DOHH2 (cell line): ENCODE measurements around the gene RIMOC1.

ENCODE experiments used
- EZH2phosphoT487 ChIP-seq: fragments of 200-600 bp; sonication (generic); IDR thresholded peaks from 2 replicates; pipeline ENCODE4 v1.6.1; 2017; ENCODE audit warnings: borderline replicate concordance, mild to moderate bottlenecking, antibody characterized with exemption, low read length, moderate library complexity, mixed read lengths
- TF ChIP-seq, protein P1 (sequence below): fragments of 200-600 bp; sonication (generic); IDR thresholded peaks from one replicate; pipeline ENCODE4 v1.5.1; 2014; ENCODE audit warnings: antibody characterized with exemption, mild to moderate bottlenecking, low read depth, low read length; ENCODE audit not compliant: poor library complexity, severe bottlenecking

DNA sequence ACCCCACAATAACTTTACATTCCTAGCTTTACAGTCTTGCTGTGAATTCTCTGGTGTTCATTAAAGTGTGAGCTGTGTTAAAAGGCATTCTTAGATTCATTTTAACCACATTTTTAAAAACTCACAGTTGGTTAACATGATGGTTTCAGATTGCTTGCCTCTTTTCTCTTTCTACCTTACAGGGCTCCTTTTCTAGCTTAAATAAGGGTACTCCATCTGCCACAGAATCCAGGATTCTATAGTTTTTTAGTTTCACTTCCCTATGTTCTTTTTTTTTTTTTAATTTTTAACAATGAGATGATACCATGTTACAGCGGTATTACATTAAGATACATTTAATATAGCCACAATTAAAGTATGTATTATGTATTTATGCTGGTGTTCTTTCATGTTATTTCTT, 17.0 kb downstream of the RIMOC1 start:
- TF ChIP-seq, protein P1, sequence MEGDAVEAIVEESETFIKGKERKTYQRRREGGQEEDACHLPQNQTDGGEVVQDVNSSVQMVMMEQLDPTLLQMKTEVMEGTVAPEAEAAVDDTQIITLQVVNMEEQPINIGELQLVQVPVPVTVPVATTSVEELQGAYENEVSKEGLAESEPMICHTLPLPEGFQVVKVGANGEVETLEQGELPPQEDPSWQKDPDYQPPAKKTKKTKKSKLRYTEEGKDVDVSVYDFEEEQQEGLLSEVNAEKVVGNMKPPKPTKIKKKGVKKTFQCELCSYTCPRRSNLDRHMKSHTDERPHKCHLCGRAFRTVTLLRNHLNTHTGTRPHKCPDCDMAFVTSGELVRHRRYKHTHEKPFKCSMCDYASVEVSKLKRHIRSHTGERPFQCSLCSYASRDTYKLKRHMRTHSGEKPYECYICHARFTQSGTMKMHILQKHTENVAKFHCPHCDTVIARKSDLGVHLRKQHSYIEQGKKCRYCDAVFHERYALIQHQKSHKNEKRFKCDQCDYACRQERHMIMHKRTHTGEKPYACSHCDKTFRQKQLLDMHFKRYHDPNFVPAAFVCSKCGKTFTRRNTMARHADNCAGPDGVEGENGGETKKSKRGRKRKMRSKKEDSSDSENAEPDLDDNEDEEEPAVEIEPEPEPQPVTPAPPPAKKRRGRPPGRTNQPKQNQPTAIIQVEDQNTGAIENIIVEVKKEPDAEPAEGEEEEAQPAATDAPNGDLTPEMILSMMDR, result no peak
- no peak for TF ChIP-seq EZH2phosphoT487
